Superior temporal gyrus (tissue), 1 donor: ENCODE data around the gene PEAR1.

Experiments
- DNase-seq: peaks from one replicate; pipeline ENCODE4 v3.0.0-alpha.2; 2016; ENCODE audit errors: extremely low spot score

PEAR1 gene

DNA sequence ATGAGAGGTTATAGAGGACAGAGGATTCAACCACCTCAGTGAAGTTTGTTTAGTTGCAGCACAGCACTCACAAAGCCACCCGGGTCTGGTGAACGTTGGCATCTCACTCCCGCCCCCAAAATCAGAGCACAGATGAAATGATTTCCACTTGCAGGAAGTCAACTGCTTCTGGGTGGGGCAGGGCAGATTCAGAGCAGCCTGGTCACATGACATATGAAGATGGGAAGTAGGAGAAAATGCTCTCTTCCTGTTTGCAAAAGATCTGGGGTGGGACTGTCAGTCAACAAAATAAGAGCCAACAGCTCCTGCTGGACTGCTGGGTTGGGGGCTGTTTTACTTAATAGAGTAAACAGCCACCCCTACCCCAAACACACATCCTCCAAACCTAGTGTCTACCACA lies 70.1 kb downstream of the PEAR1 start:
- DNase-seq = no peak

DNA sequence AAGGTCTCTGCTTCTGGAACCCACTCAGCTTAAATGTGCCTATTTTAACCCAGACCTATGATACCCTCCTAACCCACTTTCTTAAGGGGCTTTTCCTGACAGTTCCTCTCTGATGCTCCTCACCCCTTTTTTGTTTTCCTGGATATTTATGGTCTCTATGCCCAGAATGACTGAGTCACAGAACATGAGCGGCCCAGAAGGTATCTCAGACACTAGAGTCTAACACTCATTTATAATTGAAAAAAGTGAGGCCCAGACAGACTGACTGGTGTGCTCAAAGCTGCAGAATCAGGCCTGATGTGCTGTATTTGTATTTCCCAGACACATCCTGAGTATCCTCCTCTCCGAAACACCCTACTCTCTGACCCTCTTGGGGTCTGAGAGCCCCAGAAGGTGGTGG lies 70.9 kb downstream of the PEAR1 start:
- DNase-seq = no peak
